ENCODE results near the gene FYB1. TPM values are rescaled to one million over a fixed set of nuclear protein-coding genes. Genes with fewer than 3 reads are reported as not detected.
A peak's percentile ranks its signal among the peaks of the same experiment; 100 is the strongest.
"Not testable (repeated sequence)": the region's sequence is repeated elsewhere in the genome, so short reads cannot be mapped to it uniquely, and the experiment has no call there.

Gene FYB1
- total RNA-seq, 1 donor from 2014 or later: not detected

- no peaks in the 10 kb centered on the region for H3K36me3 Mint-ChIP-seq (ENCODE audit: unreplicated experiment)
- H3K27me3 Mint-ChIP-seq (ENCODE audit: unreplicated experiment): no peaks in the 10 kb centered on the region
- TF ChIP-seq, protein P1, sequence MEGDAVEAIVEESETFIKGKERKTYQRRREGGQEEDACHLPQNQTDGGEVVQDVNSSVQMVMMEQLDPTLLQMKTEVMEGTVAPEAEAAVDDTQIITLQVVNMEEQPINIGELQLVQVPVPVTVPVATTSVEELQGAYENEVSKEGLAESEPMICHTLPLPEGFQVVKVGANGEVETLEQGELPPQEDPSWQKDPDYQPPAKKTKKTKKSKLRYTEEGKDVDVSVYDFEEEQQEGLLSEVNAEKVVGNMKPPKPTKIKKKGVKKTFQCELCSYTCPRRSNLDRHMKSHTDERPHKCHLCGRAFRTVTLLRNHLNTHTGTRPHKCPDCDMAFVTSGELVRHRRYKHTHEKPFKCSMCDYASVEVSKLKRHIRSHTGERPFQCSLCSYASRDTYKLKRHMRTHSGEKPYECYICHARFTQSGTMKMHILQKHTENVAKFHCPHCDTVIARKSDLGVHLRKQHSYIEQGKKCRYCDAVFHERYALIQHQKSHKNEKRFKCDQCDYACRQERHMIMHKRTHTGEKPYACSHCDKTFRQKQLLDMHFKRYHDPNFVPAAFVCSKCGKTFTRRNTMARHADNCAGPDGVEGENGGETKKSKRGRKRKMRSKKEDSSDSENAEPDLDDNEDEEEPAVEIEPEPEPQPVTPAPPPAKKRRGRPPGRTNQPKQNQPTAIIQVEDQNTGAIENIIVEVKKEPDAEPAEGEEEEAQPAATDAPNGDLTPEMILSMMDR (IDR thresholded peaks at IDR 0.05; ENCODE audit: partially characterized antibody, unreplicated experiment): no peak
- H3K27ac Mint-ChIP-seq (ENCODE audit: unreplicated experiment): peak overlapping the region; percentile 62
- no peak overlapping the region for H3K4me3 Mint-ChIP-seq (ENCODE audit: unreplicated experiment)
- H3K4me1 Mint-ChIP-seq (ENCODE audit: low read depth, unreplicated experiment): peaks cover 9% of the 10 kb centered on the region
- no peak for DNase-seq
- no peaks in the 10 kb centered on the region for H3K9me3 Mint-ChIP-seq (ENCODE audit: unreplicated experiment)
These were observed 4.3 kb upstream of the FYB1 start for GRCh38 chr5:39223565-39224156.

GRCh38 chr5:39221671-39222070, 2.3 kb upstream of the FYB1 start:
- DNase-seq; H3K9me3 Mint-ChIP-seq (ENCODE audit: unreplicated experiment); H3K36me3 Mint-ChIP-seq (ENCODE audit: unreplicated experiment); H3K27ac Mint-ChIP-seq (ENCODE audit: unreplicated experiment); H3K4me3 Mint-ChIP-seq (ENCODE audit: unreplicated experiment); H3K4me1 Mint-ChIP-seq (ENCODE audit: low read depth, unreplicated experiment); H3K27me3 Mint-ChIP-seq (ENCODE audit: unreplicated experiment): not testable (repeated sequence)

DNA sequence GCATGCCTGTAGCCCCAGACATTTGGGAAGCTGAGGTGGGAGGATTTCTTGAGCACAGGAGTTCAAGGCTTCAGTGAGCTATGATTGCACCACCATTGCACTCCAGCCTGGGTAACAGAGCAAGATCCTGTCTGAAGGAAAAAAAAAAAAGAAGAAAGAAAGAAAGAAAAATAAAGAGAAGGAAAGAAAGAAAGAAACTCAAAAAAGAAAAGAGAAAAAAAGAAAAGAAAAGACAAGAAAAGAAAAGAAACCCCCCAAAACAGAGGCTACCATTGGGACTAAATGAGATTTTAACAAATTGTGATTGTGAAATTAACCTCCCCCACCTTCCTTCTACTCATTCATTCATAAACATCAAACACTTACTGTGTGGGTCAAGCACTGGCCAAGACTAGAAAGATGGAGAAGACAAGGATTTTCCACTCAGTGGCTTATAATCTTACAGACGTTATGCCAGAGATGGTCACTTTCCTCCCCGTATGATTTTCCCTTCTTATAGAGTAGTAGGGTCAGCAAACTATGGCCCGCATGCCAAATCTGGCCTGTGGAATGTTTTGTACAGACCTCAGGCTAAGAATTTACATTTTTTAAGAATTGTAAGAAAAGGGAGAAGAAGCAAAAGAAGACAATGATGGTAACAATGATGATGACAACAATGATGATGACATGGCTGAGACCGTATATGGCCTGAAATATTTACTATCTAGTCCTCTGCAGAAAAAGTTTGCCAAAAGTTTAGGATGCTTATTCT, 1.1 kb upstream of the FYB1 start:
- DNase-seq: no peak
- H3K27ac Mint-ChIP-seq (ENCODE audit: unreplicated experiment): no peak overlapping the region
- H3K9me3 Mint-ChIP-seq (ENCODE audit: unreplicated experiment): no peaks in the 10 kb centered on the region
- H3K36me3 Mint-ChIP-seq (ENCODE audit: unreplicated experiment): no peaks in the 10 kb centered on the region
- no peak overlapping the region for H3K4me3 Mint-ChIP-seq (ENCODE audit: unreplicated experiment)
- H3K27me3 Mint-ChIP-seq (ENCODE audit: unreplicated experiment): no peaks in the 10 kb centered on the region
- TF ChIP-seq, protein P1 (IDR thresholded peaks at IDR 0.05; ENCODE audit: partially characterized antibody, unreplicated experiment): no peak
- peaks cover 9% of the 10 kb centered on the region for H3K4me1 Mint-ChIP-seq (ENCODE audit: low read depth, unreplicated experiment)

- no peak overlapping the region for H3K4me3 Mint-ChIP-seq (ENCODE audit: unreplicated experiment)
- no peaks in the 10 kb centered on the region for H3K36me3 Mint-ChIP-seq (ENCODE audit: unreplicated experiment)
- no peaks in the 10 kb centered on the region for H3K27me3 Mint-ChIP-seq (ENCODE audit: unreplicated experiment)
- TF ChIP-seq, protein P1 (IDR thresholded peaks at IDR 0.05; ENCODE audit: partially characterized antibody, unreplicated experiment): no peak
- H3K9me3 Mint-ChIP-seq (ENCODE audit: unreplicated experiment): no peaks in the 10 kb centered on the region
- DNase-seq: no peak
- H3K27ac Mint-ChIP-seq (ENCODE audit: unreplicated experiment): no peak overlapping the region
- H3K4me1 Mint-ChIP-seq (ENCODE audit: low read depth, unreplicated experiment): peaks cover 3% of the 10 kb centered on the region
These were observed 621 bp downstream of the FYB1 start for GRCh38 chr5:39218482-39219402.

- H3K36me3 Mint-ChIP-seq (ENCODE audit: unreplicated experiment): no peaks in the 10 kb centered on the region
- no peak overlapping the region for H3K27ac Mint-ChIP-seq (ENCODE audit: unreplicated experiment)
- H3K4me3 Mint-ChIP-seq (ENCODE audit: unreplicated experiment): no peak overlapping the region
- DNase-seq: peak; percentile 55
- no peaks in the 10 kb centered on the region for H3K27me3 Mint-ChIP-seq (ENCODE audit: unreplicated experiment)
- H3K4me1 Mint-ChIP-seq (ENCODE audit: low read depth, unreplicated experiment): no peaks in the 10 kb centered on the region
- TF ChIP-seq, protein P1 (IDR thresholded peaks at IDR 0.05; ENCODE audit: partially characterized antibody, unreplicated experiment): peak; percentile 93
- H3K9me3 Mint-ChIP-seq (ENCODE audit: unreplicated experiment): no peaks in the 10 kb centered on the region
These were observed 1.7 kb downstream of the FYB1 start for GRCh38 chr5:39217365-39218281.

Measured in glutamatergic neuron (in vitro differentiated cells).